NK-92 treated with Interleukin-12 subunit alpha and Interleukin-12 subunit beta, amount 100 ng/mL, for 24 hours (cell line): ENCODE measurements around the gene CYP3A7.
"Not testable (repeated sequence)": the region's sequence is repeated elsewhere in the genome, so short reads cannot be mapped to it uniquely, and the experiment has no call there.

Source experiments
- DNase-seq: peaks from one replicate; lab custom pipeline; 2025; lab: John Stamatoyannopoulos, UW

Gene CYP3A7

GRCh38 chr7:99667179-99667578 lies 67.8 kb downstream of the CYP3A7 start:
- no peak for DNase-seq

GRCh38 chr7:99666013-99666395 lies 69.0 kb downstream of the CYP3A7 start:
- DNase-seq, result no peak

GRCh38 chr7:99665312-99666012 lies 69.5 kb downstream of the CYP3A7 start:
- no peak for DNase-seq

- DNase-seq, result not testable (repeated sequence)
Measured at GRCh38 chr7:99657879-99658278, 77.1 kb downstream of the CYP3A7 start.
